NCI-H1105 (cell line): Measurements from ENCODE around the gene GALM.
"Not testable (repeated sequence)": the region's sequence is repeated elsewhere in the genome, so short reads cannot be mapped to it uniquely, and the experiment has no call there.

Experiments
- DNase-seq: peaks from one replicate; lab custom pipeline; 2025; lab: John Stamatoyannopoulos, UW

GALM gene

GRCh38 chr2:38742797-38743559, 77.1 kb downstream of the GALM start:
- no peak for DNase-seq

- DNase-seq: no peak
These were observed 77.9 kb downstream of the GALM start for GRCh38 chr2:38743672-38744398.

GRCh38 chr2:38744399-38744780, 78.5 kb downstream of the GALM start:
- DNase-seq: no peak

GRCh38 chr2:38745267-38745666, 79.4 kb downstream of the GALM start:
- no peak for DNase-seq

- DNase-seq: no peak
These were observed 81.1 kb downstream of the GALM start for GRCh38 chr2:38747007-38747424.

GRCh38 chr2:38747819-38748218, 81.9 kb downstream of the GALM start:
- DNase-seq: no peak

- no peak for DNase-seq
These were observed 82.5 kb downstream of the GALM start for GRCh38 chr2:38748391-38748790.

GRCh38 chr2:38748943-38749804, 83.3 kb downstream of the GALM start:
- no peak for DNase-seq

GRCh38 chr2:38750011-38750890, 84.3 kb downstream of the GALM start:
- peak; percentile 8 for DNase-seq

GRCh38 chr2:38750891-38751595, 85.1 kb downstream of the GALM start, which contains the start of gene SRSF7:
TSS of gene SRSF7 (minus strand) at chr2:38751361. CDS start at chr2:38751256, 105 bp downstream.
- DNase-seq: peak; percentile 97

- no peak for DNase-seq
These were observed 85.9 kb downstream of the GALM start for GRCh38 chr2:38751596-38752410.

GRCh38 chr2:38754049-38754448, 88.1 kb downstream of the GALM start:
- DNase-seq: no peak

- no peak for DNase-seq
These were observed 88.6 kb downstream of the GALM start for GRCh38 chr2:38754506-38754905.

GRCh38 chr2:38755891-38756290, 90.0 kb downstream of the GALM start:
- DNase-seq: not testable (repeated sequence)

GRCh38 chr2:38763228-38763627, 97.3 kb downstream of the GALM start:
- no peak for DNase-seq

- DNase-seq: no peak
These were observed 97.8 kb downstream of the GALM start for GRCh38 chr2:38763728-38764127.

GRCh38 chr2:38765149-38765548, 99.2 kb downstream of the GALM start:
- no peak for DNase-seq

GRCh38 chr2:38765551-38765950, 99.6 kb downstream of the GALM start:
- DNase-seq: no peak

GRCh38 chr2:38771632-38772031, 105.7 kb downstream of the GALM start:
- no peak for DNase-seq
